ENCODE results near the gene GRID1. TPM values are rescaled to one million over a fixed set of nuclear protein-coding genes. Genes with fewer than 3 reads are reported as not detected.

GRID1 gene
- total RNA-seq, 2 donors from 2014 or later: 0.37 to 0.67 TPM

DNA sequence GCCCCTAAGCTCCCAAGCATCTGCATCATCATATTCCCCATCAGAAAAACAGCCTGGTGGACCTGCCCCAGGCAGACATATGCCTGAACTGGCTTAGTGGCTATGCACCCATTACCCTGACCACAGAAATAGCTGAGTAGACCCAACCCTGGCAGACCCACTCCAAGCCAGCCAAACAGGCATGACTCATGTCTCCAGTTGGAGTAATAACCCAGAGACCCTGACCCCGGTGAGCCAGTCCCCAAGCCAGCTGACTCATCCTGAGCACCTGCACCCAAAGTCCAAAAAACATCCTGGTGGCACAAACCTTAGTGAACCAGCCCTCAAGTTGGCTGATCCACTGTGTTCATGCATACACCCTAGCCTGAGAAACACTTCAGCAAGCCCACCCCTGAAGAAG is 555.9 kb downstream of the GRID1 start:
- Histone ChIP-seq H3K4me3 (no peak overlapping the region), H3K36me3 (no peaks in the 10 kb centered on the region), H3K27me3 (no peaks in the 10 kb centered on the region), H3K27ac (no peak overlapping the region), H3K4me1 (no peaks in the 10 kb centered on the region), H3K9me3 (peaks cover 0 to 39% of the 10 kb centered on the region in 2 donors)
- DNase-seq (ENCODE audit: low spot score): no peak
- TF ChIP-seq, protein P1, sequence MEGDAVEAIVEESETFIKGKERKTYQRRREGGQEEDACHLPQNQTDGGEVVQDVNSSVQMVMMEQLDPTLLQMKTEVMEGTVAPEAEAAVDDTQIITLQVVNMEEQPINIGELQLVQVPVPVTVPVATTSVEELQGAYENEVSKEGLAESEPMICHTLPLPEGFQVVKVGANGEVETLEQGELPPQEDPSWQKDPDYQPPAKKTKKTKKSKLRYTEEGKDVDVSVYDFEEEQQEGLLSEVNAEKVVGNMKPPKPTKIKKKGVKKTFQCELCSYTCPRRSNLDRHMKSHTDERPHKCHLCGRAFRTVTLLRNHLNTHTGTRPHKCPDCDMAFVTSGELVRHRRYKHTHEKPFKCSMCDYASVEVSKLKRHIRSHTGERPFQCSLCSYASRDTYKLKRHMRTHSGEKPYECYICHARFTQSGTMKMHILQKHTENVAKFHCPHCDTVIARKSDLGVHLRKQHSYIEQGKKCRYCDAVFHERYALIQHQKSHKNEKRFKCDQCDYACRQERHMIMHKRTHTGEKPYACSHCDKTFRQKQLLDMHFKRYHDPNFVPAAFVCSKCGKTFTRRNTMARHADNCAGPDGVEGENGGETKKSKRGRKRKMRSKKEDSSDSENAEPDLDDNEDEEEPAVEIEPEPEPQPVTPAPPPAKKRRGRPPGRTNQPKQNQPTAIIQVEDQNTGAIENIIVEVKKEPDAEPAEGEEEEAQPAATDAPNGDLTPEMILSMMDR (IDR thresholded peaks at IDR 0.05): no peak

DNA sequence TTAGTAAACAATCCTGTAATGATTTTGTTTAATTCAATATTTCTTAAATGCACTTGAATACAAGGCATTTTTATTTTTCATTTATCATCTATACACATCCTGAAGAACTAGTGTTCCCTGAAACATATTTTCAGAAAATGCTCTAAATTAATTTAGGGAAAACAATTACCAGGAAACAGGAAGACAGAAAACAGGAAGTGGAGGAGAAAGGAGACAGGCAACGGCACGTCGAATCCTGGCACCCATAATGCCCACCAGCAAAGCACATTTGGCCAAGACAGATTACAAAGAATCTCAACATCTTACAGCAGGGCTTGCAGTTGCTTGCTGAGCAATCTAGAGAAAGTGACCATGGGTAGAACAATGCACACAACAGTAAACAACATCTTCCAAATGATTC is 571.1 kb downstream of the GRID1 start:
- no peak overlapping the region for H3K4me3 ChIP-seq
- no peaks in the 10 kb centered on the region for H3K36me3 ChIP-seq
- DNase-seq (ENCODE audit: low spot score): no peak
- no peak overlapping the region for H3K27ac ChIP-seq
- H3K27me3 ChIP-seq: no peaks in the 10 kb centered on the region
- no peaks in the 10 kb centered on the region for H3K9me3 ChIP-seq
- H3K4me1 ChIP-seq: peaks cover 0 to 9% of the 10 kb centered on the region in 2 donors
- TF ChIP-seq, protein P1 (IDR thresholded peaks at IDR 0.05): no peak

DNA sequence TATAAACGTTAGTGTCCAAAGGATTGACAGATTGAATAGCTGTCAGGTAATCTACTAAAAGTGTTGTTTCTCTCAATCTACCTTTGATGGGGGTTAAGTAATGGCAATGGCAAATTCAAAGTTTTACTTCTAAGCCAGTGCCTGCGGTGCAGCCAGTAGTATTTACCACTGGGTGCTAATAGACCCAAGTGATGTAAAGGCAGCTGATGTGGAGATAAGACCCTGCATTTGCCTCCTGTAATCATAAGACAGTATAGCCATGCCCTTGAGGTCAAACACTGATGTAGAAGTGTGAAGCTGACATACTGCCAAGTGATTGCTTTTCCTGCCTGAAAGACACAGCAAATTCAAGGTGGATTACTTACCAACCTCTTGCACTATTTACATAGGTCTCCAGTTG is 572.0 kb downstream of the GRID1 start:
- Histone ChIP-seq H3K4me1 (peaks cover 0 to 9% of the 10 kb centered on the region in 2 donors), H3K9me3 (no peaks in the 10 kb centered on the region), H3K4me3 (no peak overlapping the region), H3K27me3 (no peaks in the 10 kb centered on the region), H3K27ac (no peak overlapping the region), H3K36me3 (no peaks in the 10 kb centered on the region)
- TF ChIP-seq, protein P1 (IDR thresholded peaks at IDR 0.05): no peak
- no peak for DNase-seq (ENCODE audit: low spot score)

DNA sequence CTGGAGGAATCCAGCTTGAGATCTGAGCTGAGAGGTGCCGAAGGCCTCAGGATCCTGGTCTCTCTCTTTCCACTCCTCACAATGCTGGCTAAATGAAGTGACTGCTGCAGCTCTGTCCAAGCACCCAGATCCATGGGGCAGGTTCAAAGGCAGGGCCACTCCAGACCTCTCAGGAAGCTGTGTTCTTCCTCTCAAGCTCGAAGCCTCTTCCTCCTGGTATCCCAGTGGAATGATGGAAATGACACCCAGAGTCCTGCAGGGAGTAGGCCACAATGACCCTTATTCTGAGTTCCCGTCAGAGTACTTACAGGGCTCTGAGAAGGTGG is 574.1 kb downstream of the GRID1 start:
- Histone ChIP-seq H3K9me3 (no peaks in the 10 kb centered on the region), H3K27me3 (no peaks in the 10 kb centered on the region), H3K36me3 (no peaks in the 10 kb centered on the region), H3K4me3 (no peak overlapping the region), H3K27ac (no peak overlapping the region), H3K4me1 (peaks cover 0 to 9% of the 10 kb centered on the region in 2 donors)
- no peak for DNase-seq (ENCODE audit: low spot score)
- TF ChIP-seq, protein P1 (IDR thresholded peaks at IDR 0.05): no peak

DNA sequence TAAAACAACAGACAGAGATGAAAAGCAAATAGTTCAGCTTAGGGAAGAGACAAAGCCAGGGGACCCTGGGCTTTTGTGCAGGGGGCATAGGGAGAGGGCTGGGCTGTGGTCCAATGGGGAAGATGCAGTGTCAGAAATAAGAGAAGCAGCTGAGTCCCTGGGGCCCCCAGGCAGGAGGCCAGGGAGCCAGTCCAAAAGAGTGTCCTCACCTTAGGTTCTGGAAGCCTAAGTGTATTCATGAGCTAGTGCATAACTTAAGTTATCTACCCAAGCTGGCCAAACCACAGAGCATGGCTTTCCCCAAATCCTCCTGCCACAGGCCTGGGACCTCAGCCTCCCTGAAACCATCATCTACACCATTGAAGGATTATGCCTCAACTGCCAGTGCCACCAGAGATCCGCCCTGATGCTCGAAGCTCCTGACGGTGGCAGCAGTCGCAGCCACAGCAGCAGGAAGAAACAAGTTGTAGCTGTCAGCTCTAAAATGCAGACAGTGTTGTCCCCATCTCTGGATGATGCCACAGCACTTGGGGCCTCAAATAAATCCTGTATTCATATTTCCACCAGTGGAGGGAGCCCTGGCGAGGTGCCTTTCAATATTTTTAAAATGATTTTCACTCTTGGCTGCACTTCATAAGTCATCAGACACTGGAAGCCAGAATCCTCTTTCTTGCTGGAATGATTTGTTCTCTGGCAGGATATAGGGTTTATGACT is 574.6 kb downstream of the GRID1 start:
- DNase-seq (ENCODE audit: low spot score): no peak
- Histone ChIP-seq H3K36me3 (no peaks in the 10 kb centered on the region), H3K9me3 (no peaks in the 10 kb centered on the region), H3K27me3 (no peaks in the 10 kb centered on the region), H3K27ac (no peak overlapping the region), H3K4me3 (no peak overlapping the region), H3K4me1 (peaks cover 0 to 9% of the 10 kb centered on the region in 2 donors)
- TF ChIP-seq, protein P1 (IDR thresholded peaks at IDR 0.05): peak in 1 of 2 donors; percentile 53
